SHP77 (cell line): ENCODE data around the gene PLA2G2E.
"Not testable (repeated sequence)": the region's sequence is repeated elsewhere in the genome, so short reads cannot be mapped to it uniquely, and the experiment has no call there.

Experiments
- DNase-seq, 2 experiments: peaks; one replicate each; lab custom pipeline; 2025; lab: John Stamatoyannopoulos, UW

PLA2G2E gene

DNA sequence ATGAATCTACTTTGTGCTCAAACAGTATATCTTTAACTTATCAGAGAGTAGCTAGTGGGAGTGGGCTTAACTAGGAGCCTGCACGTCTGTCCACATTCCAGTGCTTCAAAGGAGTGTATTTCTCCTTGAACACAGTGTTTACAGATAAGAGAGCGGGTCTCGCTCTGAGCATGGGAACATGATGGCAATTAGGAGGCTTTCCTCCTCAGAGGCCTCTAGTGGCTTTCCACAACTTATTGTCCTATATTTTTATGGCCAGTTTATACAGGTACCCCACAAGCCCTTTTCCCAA lies 3.7 kb upstream of the PLA2G2E start:
- DNase-seq = not testable (repeated sequence)

DNA sequence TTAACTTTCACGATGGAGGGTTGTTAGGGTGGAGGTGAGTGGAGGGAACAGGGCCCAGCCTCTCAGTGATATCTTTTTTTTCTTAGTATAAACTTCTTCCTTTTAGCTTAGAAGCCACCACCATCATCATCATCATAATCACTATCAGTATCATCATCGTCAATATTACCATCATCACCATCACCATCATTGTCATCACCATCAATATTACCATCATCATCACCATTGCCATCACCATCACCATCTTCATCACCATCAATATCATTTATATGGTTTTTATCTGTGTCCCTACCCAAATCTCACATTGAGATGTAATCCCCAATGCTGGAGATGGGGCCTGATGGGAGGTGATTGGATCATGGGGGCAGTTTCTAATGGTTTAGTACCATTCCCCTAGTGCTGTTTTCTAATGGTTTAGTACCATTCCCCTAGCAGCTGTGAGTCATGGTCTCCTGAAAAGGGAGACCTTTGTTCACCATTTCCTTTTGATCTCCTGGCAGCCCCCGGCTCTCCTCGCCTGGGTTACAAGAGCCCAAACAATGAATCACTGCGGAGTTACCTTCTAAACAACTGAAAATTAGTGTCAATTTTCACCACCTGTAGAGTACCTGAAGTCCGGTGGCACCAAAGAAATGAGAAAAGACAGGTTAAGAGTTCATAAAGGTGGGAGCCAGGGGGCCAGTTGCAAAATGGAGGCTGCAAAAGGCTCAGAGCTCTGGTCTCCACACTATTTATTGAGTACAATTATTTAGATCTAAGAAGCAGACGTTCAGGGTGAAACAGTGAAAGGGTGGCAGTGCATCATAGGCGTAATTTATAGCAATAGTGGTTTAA lies 3.1 kb upstream of the PLA2G2E start:
- no peak for DNase-seq

DNA sequence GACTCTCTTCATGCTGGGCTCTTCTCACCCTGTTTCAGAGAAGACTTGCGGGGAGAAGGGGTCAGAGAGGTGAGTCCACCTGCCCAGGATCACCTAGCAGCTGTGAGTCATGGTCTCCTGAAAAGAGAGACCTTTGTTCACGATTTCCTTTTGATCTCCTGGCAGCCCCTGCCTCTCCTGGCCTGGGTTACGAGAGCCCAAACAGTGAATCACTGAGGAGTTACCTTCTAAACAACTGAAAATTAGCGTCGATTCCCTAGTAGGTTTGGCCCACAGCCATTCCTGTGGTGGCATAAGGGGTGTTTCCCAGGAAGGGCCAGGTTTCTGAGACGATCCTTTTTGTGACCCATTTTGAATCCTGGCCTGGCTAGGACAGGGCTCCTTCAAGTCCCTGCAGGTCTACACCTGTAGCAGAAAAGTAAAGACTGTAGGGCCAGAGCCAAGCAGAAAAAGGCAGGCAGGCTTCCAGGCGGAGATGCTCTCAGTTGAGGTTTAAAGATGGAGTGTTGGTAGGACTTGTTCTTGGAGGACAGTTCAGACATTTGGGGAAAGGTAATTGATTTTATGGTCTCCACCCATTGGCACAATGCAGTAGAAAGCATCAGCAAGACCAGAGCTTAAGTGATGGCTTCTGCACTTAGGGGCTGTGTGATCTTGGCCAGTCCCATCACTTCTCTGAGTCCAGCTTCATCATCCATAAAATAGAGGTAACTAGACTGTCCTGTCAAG lies 2.1 kb upstream of the PLA2G2E start:
- no peak for DNase-seq

DNA sequence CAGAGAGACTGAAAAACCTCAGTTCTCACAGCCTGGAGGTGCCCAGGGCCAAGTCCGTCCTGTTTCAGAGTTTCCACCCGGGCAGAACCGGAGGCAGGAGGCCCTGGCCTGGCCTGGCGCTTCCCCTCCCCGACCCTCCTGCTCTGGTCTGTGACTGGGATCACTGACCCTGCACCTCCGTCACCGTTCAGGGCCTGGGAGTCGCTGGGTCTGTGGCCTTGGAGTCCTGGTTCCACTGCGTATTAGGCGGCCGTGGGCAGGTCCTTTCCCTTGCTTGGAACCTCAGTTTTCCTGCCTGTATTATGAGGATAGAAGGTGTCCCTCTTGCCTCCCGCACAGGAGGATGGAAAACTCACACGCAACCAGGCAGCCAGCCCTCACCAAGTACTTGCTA lies 533 bp upstream of the PLA2G2E start:
- no peak for DNase-seq

DNA sequence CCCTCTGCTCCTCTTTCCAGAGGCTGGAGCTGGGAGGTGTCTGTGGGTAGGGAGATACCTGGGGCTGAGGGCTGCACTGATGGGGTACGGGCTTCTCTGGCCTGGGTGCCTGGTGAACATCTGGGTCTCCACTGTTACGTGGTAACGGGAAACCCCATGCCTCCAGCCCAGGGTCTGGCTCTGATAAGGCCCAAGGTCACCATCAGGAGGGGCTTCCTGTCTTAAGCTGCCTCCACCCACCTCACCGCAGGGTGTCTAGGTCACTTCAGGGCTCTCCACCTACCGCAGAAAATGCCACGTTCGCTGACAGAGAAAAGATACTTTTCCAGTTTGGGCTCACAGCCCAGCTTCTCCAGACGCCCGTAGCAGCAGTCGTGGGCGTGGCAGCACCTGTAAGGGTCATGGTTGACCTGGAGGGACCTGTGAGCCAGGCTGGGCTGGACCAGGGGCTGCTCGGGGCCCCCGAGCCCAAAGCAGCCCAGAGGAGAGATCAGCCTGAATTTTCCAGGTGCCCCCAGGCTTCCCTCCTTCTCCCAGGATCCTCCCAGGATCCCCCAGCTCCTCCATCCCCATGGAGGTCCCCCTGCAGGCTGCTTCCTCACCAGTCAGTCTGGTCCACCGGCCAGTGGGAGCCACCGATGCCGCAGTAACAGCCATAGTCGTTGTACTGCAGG lies 1.3 kb downstream of the PLA2G2E start:
- no peak for DNase-seq

DNA sequence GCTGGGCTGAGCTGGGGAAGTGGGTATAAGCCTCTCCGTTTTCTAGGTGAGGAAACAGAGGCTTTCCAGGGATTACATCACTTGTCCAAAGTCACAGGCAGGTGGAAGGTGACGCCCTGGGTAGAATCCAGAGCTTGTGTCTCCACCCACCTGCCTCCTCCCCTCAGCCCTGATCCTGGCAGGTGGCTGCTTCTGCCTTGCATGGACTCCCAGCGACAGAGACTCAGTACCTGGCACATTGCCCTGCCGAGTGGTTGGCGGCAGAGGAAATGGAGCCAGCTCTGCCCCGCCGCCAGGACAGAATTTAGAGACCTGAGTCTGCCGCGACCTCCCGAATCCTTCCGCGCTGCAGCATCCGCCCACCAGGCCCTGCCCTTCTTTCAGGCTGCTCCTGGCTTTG lies 2.1 kb downstream of the PLA2G2E start:
- peak; percentile 69 to 83 for DNase-seq

DNA sequence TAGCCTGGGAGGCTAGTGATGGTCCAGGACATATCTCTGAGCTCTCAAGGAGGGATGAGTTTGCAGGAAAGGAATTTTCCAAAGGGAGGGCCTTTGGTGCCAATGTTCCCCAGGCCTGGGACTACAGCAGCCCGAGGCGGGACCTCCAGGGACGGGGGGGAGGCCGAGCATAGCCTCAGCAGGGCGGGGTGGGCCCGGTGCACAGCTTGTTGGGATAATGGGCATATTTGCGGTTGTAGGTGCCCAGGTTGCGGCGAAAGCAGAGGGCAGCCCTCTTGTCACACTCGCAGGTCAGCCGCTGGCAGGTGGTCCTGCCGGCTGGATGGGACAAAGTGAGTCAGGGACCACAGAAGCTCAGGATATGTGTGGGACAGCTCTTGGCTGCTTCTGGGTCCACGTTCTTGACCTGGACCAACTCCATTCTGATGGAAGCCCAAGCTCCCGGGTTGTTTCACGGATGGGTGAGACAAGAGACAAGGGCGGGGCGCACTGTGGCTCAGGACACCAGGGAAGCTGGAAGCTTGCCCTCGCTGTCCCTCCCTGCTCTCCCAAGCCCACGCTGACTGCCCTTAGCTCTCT lies 3.2 kb downstream of the PLA2G2E start:
- no peak for DNase-seq

DNA sequence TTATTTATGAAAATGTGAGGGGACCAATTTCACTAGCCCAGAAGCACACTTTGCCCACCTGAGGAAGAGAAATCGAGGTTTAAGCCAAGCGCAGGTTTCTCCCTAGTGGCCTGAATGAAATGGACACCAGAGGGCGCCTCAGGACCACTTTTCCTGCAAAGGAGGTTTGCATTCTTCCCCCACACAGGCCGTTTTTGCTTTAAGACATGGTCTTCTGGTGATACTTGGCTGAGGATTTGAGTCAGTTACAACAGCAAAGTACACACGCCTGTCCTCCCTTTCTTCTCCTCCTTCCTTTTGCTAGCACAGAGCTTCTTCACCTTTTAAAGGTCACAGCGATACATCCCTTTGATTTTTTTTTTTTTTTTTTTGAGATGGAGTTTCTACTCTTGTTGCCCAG lies 5.4 kb downstream of the PLA2G2E start:
- peak; percentile 41 to 65 for DNase-seq

DNA sequence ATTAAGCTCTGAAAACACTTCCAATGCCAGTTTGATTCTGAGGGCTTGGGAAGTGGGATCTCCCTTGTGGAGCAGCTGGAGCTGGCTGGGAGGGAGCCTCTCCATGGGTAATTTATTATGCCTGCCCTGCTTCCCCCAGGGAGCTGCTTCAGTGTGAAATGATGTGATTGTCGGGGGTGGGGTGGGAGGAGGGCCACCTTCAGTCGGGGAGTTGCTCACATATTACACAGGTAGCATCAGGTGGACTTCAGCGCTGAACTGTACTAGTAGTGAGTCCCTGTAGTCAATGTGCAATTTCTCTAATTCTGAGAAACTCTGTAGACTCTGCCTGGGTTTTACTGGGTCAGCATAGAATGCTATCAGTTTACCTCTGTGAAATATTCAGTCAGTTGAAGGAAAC lies 12.8 kb downstream of the PLA2G2E start:
- DNase-seq = no peak

DNA sequence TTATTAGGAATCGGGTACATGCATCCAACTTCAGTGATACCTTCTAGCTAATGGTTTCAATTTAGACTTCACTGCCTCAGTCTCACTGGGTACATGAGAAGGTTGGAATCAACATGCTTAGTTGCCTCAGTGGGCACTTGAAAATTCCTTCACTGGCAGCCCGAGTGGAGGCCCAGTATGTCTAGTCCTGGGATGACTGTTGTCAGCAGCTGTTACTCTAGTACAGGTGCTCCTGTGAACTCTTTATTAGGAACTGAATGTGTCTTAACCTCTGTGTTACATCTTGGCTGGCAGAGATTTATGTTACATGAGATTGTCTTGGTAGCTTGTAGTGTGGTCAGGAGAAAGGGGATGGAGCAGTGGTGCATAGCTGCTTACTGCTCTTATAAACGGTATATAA lies 13.4 kb downstream of the PLA2G2E start:
- no peak for DNase-seq

DNA sequence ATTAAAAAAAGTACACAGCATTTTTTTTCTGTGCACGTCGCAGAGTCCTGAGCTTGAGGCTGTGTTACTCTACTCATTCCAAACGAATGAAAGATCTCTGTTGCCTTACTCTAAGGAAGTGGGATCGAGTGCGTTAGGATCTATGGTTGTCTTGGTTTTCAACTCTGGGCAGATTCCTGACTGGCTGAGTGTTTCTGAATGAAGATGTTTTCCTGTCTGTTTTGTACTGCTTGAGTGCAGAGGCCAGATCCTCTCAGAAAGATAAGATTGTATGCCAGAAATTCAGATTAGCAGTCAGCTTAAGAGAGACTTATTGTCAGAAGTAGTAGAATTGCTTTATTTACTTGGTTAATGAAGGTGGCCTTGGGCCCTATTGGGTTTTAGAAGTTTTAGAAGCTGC lies 14.0 kb downstream of the PLA2G2E start:
- DNase-seq = no peak

DNA sequence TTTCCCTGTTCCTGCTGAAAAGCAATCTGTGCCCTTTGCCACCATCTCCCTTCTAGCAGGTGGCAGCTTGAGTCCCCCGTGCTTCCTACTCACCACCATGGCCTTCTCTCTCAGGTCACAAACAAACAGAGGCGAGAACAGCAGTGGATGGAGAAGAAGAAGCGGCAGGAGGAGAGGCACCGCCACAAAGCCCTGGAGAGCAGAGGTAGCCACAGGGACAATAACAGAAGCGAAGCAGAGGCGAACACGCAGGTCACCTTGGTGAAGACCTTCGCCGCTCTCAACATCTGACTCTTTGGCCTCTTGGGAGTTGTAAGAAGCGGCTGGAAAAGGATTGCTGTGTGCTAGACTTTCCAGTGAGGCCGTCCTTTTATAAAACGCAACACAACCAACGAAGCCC lies 16.0 kb downstream of the PLA2G2E start:
- no peak for DNase-seq

DNA sequence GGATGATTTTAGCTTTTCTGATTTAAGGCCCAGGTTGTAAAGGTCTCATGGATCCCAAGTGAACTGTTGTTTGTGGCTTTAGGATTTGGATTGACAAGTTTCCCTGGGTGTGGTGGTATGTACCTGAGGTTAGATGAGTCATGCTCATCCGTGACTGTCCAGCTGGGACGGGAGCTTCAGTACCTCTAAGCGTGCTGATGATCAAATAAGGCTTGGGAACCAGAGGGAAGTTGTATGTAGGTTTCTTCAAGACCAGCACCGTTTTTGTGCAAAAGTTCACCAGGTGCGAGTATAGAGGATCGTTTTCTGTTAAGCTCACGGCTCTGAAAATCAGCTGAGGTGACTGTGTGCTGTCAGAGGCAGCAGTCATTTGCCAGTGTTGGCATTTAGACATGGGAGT lies 19.8 kb downstream of the PLA2G2E start:
- no peak for DNase-seq

DNA sequence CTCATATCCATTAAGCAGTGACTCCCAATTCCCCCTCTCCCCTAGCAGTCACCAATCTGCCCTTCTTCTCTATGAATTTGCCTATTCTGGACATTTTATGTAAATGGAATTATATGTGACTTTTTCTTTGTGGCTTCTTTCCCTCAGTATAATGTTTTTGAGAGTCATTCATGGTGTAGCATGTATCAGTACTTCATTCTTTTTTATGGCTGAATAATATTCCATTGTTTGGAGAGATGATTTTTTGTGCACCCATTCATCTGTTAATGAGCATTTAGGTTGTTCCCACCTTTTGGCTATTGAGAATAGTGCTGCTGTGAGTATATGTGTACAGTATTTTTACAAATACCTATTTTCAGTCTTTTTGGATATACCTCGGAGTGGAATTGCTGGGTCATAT lies 21.8 kb downstream of the PLA2G2E start:
- DNase-seq = no peak

DNA sequence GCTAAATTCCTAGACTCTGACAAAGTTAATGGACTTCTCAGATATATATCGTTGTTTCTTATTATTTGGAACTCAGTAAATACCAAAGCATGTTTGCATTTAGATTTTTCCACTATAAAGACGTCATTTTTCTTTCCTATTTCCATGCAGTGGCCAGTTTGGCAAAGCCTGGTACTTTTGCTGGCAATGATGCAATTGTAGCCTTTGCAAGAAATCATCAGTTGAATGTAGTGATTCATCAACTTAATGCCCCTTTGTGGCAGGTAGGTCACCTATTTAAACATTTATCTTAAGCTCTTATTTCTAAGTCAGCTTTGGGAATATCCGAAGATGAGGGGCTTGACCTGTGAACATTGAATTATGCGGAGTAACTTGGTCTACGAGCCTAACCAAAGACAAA lies 29.2 kb downstream of the PLA2G2E start:
- DNase-seq = no peak

DNA sequence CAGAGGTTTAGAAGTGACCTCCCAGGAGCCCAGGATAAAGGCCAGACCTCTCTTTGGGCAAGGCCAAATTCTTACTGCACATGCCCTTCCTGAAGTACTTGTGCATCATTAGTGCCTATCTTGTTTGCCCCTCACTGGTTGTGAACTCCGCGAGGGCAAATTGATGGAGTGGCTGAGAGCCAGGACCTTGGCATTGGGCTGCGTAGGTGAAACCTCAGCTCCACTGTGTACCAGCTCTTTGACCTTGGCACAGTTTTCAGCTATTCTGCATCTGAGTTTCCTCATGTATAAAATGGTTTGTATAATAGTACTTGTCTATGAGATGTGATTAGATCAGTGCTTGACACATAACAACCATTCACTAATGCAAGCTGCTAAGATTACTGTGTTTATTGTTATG lies 29.7 kb downstream of the PLA2G2E start:
- DNase-seq = no peak

DNA sequence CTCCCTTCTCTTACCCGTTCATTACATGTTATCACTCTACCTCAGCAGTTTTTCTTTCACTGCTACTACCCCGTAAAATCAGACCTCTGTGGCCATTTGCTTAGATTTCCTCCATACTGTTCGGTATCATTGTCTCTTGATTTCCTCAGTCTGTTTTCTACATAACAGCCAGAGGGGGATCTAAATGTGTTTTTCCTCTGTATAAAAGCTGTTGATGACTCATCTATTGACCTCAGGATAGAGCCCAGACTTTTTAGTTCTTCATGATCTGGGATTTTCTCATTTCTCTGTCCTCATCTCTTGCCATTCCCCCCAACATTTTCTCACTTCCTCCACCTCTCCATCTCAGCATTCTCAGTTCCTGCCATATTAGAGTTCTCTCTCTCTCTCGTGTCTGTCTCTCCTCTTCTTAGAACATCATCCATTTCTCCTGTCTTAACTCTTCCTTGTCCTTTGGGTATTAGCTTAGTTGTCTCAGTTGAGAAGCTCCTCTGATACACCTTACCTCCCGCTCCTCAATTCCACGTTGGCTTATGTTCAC lies 30.7 kb downstream of the PLA2G2E start:
- no peak for DNase-seq

DNA sequence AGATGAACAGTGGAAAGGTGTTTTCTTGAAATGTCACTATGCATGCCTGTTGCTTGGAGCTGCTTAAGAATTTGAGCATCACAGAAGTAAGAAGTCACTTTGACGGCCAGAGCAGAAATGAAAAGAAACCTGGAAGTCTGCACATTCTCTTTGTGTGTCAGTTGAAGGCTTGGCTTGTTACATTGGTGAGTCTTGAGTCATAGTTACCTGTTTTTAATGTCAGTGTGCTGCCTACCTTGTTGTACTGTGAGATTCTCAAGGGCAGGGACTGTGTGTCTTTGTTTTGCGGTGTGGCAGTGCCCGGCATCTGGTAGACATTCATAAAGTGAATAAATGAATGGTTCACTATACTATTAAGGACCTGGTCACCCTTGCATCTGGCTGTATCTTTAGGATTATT lies 31.3 kb downstream of the PLA2G2E start:
- no peak for DNase-seq

DNA sequence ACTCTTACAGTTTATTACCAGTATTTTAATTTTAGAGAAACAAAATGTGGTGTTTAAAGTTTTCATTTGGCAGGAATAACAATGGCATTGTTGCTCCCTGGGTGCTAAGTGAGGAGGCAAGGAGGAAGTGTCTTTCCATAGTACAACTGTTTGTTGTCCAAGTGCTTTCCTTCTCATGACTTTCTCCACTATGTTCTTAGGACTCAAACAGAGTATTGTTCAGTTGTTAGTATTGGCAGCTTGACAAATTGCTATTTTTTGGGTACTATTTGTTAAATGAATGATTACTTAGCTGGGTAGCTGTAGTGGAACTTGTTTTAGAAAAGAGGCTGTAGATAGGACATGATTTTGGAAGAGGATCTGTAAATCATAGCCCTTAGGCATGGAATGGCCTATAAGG lies 33.8 kb downstream of the PLA2G2E start:
- DNase-seq = no peak

DNA sequence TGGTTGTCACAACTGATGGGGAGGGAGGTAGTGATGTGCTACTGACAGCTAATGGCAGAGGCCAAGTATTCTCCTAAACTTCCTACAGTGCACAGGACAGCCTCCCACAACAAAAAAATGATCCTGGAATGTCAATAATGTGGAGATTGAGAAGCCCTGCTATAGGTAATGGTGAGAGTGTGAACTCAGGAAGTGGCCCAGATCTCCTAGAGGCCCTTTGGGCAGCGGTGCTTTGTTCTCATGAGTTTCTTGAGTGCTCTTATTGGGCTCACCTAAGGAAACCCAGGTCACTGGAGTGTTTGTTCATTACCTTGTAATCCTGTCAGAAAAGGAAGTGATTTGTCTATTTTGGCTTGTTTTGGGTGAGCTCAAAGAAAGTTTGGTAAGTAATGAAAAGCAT lies 35.3 kb downstream of the PLA2G2E start:
- DNase-seq = no peak

DNA sequence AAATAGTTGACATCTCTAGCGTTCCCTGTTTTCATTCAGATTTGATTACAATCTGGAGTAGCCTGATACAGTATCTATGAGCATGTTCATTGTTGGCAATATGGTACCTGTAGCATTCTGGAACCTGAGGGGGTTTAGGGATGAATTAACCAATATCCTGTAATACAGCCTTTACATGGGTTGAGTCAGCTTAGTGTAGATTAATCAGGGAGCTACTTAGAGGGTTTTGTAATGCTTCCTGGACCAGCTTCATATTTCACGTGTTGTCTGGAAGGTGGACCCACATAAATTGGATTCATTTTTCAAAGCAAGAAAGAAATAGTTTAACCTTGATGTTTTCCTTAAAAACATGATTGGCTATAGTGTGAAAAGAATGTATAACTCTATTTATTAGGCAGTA lies 37.6 kb downstream of the PLA2G2E start:
- no peak for DNase-seq

DNA sequence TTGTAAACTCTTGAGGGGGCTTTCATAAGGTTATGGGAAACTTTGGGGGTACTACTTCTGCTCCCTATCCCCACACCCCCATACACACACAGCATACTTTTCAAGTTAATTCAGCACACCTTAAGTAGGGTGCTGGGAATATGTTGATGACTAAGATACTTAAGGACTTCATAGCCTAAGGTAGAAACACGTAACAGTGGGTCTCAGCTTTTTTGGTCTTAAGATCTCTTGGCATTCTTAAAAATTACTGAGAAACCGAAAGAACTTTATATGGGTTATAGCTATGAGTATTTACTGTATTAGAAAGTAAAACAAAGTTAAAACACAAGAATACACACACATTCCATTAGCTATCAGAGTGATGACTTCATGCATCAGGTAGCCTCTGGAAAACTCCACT lies 39.1 kb downstream of the PLA2G2E start:
- DNase-seq = no peak
